Heart left ventricle (tissue), 16 donors: ENCODE results near the gene MZT2A. TPM values are rescaled to one million over a fixed set of nuclear protein-coding genes. Genes with fewer than 3 reads are reported as not detected.
"Not testable (repeated sequence)": the region's sequence is repeated elsewhere in the genome, so short reads cannot be mapped to it uniquely, and the experiment has no call there.

Source experiments
- ATAC-seq, 4 donors: fragments of 200-7000 bp; cut with Tn5 transposase; one replicate each; pipeline ENCODE4 v1.9.1; 2020 to 2022; ENCODE audit warnings: moderate library complexity in 4 of 4, mild to moderate bottlenecking in 3 of 4, moderate number of reproducible peaks in 1 of 4
- DNase-seq, 5 donors: peaks; one replicate each; pipeline ENCODE4 v3.0.0-alpha.2; 2020
- H3K27ac ChIP-seq, 12 donors: fragments of 200-600 bp; sonication (generic) in 4 of 12; one replicate each; pipeline versions ENCODE4 v1.5.0 to v1.8.0; 2016 to 2022; ENCODE audit warnings: mild to moderate bottlenecking in 2 of 12
- H3K27me3 ChIP-seq, 9 donors: fragments of 200-600 bp; sonication (generic) in 2 of 9; one replicate each; pipeline versions ENCODE4 v1.5.1 to v1.8.0; 2016 to 2022; ENCODE audit warnings: mild to moderate bottlenecking in 3 of 9
- H3K36me3 ChIP-seq, 9 donors: fragments of 200-600 bp; sonication (generic) in 2 of 9; one replicate each; pipeline versions ENCODE4 v1.5.0 to v1.8.0; 2018 to 2022; ENCODE audit warnings: mild to moderate bottlenecking in 2 of 9
- H3K4me1 ChIP-seq, 12 donors: fragments of 200-600 bp; sonication (generic) in 4 of 12; one replicate each; pipeline versions ENCODE4 v1.5.0 to v1.8.0; 2016 to 2022; ENCODE audit warnings: mild to moderate bottlenecking in 3 of 12
- H3K4me3 ChIP-seq, 12 donors: fragments of 200-600 bp; sonication (generic) in 4 of 12; one replicate each; pipeline versions ENCODE4 v1.5.0 to v1.8.0; 2017 to 2022; ENCODE audit warnings: mild to moderate bottlenecking in 9 of 12, moderate library complexity in 4 of 12
- H3K9me3 ChIP-seq, 12 donors: fragments of 200-600 bp; sonication (generic) in 4 of 12; one replicate each; pipeline versions ENCODE4 v1.5.0 to v1.8.0; 2016 to 2022; ENCODE audit warnings: mild to moderate bottlenecking in 1 of 12
- CTCF ChIP-seq, 12 donors: fragments of 200-600 bp; sonication (generic) in 4 of 12; IDR thresholded peaks; one replicate each; pipeline versions ENCODE4 v1.5.0 to v1.8.0; 2018 to 2022; ENCODE audit warnings: antibody characterized with exemption in 12 of 12, mild to moderate bottlenecking in 5 of 12
- POLR2A ChIP-seq, 2 donors: fragments of 450-650 bp; IDR thresholded peaks; one replicate each; pipeline ENCODE4 v1.6.1; 2017; ENCODE audit warnings: antibody characterized with exemption in 2 of 2, mild to moderate bottlenecking in 2 of 2, moderate library complexity in 2 of 2
- WGBS, 4 donors: extraction: QIAGEN DNeasy Blood & Tissue Kit in 2 of 4; methylation state at CpG; one replicate each; pipeline versions ENCODE4 v1.1.5 to v1.1.7; 2013 to 2018; 5-methylcytosine and 5-hydroxymethylcytosine counted together
- intact Hi-C, 10 donors: fragments of 100-400 bp; cut with DNase I; formaldehyde crosslinking; loops; one replicate each; pipeline versions ENCODE4 v1.11.1 to v1.14.2; 2022
- polyA plus RNA-seq, 2 donors: library from polyadenylated mRNA; stranded (reverse); fragments of 200-250 nt; gene quantifications; one replicate each; pipeline ENCODE4 v1.2.3, GENCODE V29; 2013
- total RNA-seq, 9 donors: library from RNA; depleted of rRNA in 2 of 9; stranded (reverse); fragments of >200 nt in 2 of 9; fragmentation: NEBNext Ultra II Directional in 3 of 9; extraction: Animal tissue kit (Norgen Biotek cat#: 25700) in 3 of 9; gene quantifications; one replicate each; pipeline versions ENCODE4 v1.1.0 to v1.2.4, GENCODE V29; 2016 to 2023
- donor health status: ischemic (EF 13 %, LVEDD 7.1; RV severe dilation, severe dysfunction).
- donor health status: healthy with polysubstance abuse.
- donor health status: DM: no; HTN: yes; CAD: no.
- donor health status: DM: no; HTN: no; CAD: no.
- donor health status: ischemic (EF 25% LVEDD 6.9; RV normal size, moderate dysfunction).
- donor health status: ischemic (EF 25% LVEDD 5.7; RV mildly dilated, moderate dysfunction).
- donor health status: healthy.
- donor health status: DM: yes; HTN: yes; CAD: no.
- donor health status: ischemic (EF 35%, LVEDD 5.7; RV mildly dilated, moderate dysfunction).
- donor health status: nonischemic (EF 11% LVEDD 7.7; RV severe dilation, severe dysfunction).
- donor health status: DM: yes; HTN: yes; CAD: no.
- donor health status: PGD.
- donor health status: ischemic (EF 29% LVEDD 5.4; RV normal size, mild dysfunction).
- donor health status: nonischemic (EF 23%, LVEDD 6.1; RV moderate dilation, normal function).

The MZT2A gene
- total and polyA plus RNA-seq, 11 donors, result 112 to 438 (median 203) TPM

- no peaks in the 10 kb centered on the region for H3K27me3 ChIP-seq
- TF ChIP-seq POLR2A (IDR thresholded peaks at IDR 0.05) (no peak), CTCF (IDR thresholded peaks at IDR 0.05) (no peak)
- ATAC-seq (no peak), DNase-seq (peak in 1 of 5 donors; percentile 55)
- WGBS, 4 donors, result 95 to 98% (median 95%) methylated on average over 11 to 17 of the region's 17 CpGs
- no peak overlapping the region for H3K27ac ChIP-seq
- no peak overlapping the region for H3K4me3 ChIP-seq
- no peaks in the 10 kb centered on the region for H3K9me3 ChIP-seq
- intact Hi-C loops, result loop anchor here in 6 of 10 donors (2.0 to 10.0 kb wide), 3 partner anchors 102 to 105 kb away; no protein-coding TSS in a partner anchor
- H3K4me1 ChIP-seq, result peaks cover 0 to 6% (median 0%) of the 10 kb centered on the region in 12 donors
- H3K36me3 ChIP-seq, result peaks cover 0 to 58% (median 30%) of the 10 kb centered on the region in 9 donors
Observed at GRCh38 chr2:131517106-131517831, 25.1 kb upstream of the MZT2A start.

GRCh38 chr2:131516621-131517020 is 24.4 kb upstream of the MZT2A start:
- intact Hi-C loops, result loop anchor here in 6 of 10 donors (2.0 to 10.0 kb wide), 3 partner anchors 102 to 104 kb away; no protein-coding TSS in a partner anchor
- not testable (repeated sequence) for H3K27ac ChIP-seq, H3K4me1 ChIP-seq, H3K9me3 ChIP-seq, H3K4me3 ChIP-seq, H3K27me3 ChIP-seq
- H3K36me3 ChIP-seq, result peaks cover 0 to 57% (median 30%) of the 10 kb centered on the region in 9 donors
- WGBS, 4 donors, result 54 to 60% (median 54%) methylated on average over 5 to 11 of the region's 11 CpGs; no CpG with 5 or more reads in 1 of the 4 donors
- ATAC-seq (peak; percentile 54 to 78 (median 66)), DNase-seq (peak; percentile 43 to 80 (median 72))
- peak; percentile 26 to 62 (median 40) for TF ChIP-seq CTCF (IDR thresholded peaks at IDR 0.05)

GRCh38 chr2:131516011-131516410 is 23.8 kb upstream of the MZT2A start:
- no peak overlapping the region for H3K27ac ChIP-seq

GRCh38 chr2:131515235-131515634 is 23.0 kb upstream of the MZT2A start:
- DNase-seq, result peak in 1 of 5 donors; percentile 39
- not testable (repeated sequence) for H3K4me1 ChIP-seq, H3K27ac ChIP-seq, H3K4me3 ChIP-seq, H3K27me3 ChIP-seq, H3K9me3 ChIP-seq, ATAC-seq
- 78 to 91% (median 87%) methylated on average over 5 to 14 of the region's 14 CpGs for WGBS, 4 donors
- intact Hi-C loops, result loop anchor here in 4 of 10 donors (5.0 to 10.0 kb wide), 2 partner anchors 100 to 103 kb away; no protein-coding TSS in a partner anchor
- H3K36me3 ChIP-seq, result peaks cover 0 to 51% (median 31%) of the 10 kb centered on the region in 9 donors

More at GRCh38 chr2:131516011-131516410, 23.8 kb upstream of the MZT2A start:
- ATAC-seq (no peak), DNase-seq (peak in 1 of 5 donors; percentile 49)
- TF ChIP-seq CTCF (IDR thresholded peaks at IDR 0.05), result no peak
- TF ChIP-seq POLR2A (IDR thresholded peaks at IDR 0.05), result no peak
- WGBS, 4 donors, result 67 to 80% (median 75%) methylated on average over 3 to 10 of the region's 10 CpGs
- peaks cover 0 to 57% (median 30%) of the 10 kb centered on the region in 9 donors for H3K36me3 ChIP-seq
- H3K9me3 ChIP-seq, result no peaks in the 10 kb centered on the region
- intact Hi-C loops, result loop anchor here in 6 of 10 donors (2.0 to 10.0 kb wide), 3 partner anchors 101 to 104 kb away; no protein-coding TSS in a partner anchor
- H3K4me1 ChIP-seq, result no peaks in the 10 kb centered on the region
- no peak overlapping the region for H3K4me3 ChIP-seq
- no peaks in the 10 kb centered on the region for H3K27me3 ChIP-seq

GRCh38 chr2:131514408-131515166 is 22.4 kb upstream of the MZT2A start:
- not testable (repeated sequence) for ATAC-seq, H3K4me1 ChIP-seq, H3K27me3 ChIP-seq, H3K4me3 ChIP-seq, H3K27ac ChIP-seq, H3K9me3 ChIP-seq
- intact Hi-C loops, result loop anchor here in 4 of 10 donors (5.0 to 10.0 kb wide), 2 partner anchors 100 to 102 kb away; no protein-coding TSS in a partner anchor
- 57 to 83% (median 73%) methylated on average over 15 of the region's 15 CpGs for WGBS, 4 donors
- H3K36me3 ChIP-seq, result peaks cover 0 to 50% (median 34%) of the 10 kb centered on the region in 9 donors
- DNase-seq, result peak in 1 of 5 donors; percentile 4

DNA sequence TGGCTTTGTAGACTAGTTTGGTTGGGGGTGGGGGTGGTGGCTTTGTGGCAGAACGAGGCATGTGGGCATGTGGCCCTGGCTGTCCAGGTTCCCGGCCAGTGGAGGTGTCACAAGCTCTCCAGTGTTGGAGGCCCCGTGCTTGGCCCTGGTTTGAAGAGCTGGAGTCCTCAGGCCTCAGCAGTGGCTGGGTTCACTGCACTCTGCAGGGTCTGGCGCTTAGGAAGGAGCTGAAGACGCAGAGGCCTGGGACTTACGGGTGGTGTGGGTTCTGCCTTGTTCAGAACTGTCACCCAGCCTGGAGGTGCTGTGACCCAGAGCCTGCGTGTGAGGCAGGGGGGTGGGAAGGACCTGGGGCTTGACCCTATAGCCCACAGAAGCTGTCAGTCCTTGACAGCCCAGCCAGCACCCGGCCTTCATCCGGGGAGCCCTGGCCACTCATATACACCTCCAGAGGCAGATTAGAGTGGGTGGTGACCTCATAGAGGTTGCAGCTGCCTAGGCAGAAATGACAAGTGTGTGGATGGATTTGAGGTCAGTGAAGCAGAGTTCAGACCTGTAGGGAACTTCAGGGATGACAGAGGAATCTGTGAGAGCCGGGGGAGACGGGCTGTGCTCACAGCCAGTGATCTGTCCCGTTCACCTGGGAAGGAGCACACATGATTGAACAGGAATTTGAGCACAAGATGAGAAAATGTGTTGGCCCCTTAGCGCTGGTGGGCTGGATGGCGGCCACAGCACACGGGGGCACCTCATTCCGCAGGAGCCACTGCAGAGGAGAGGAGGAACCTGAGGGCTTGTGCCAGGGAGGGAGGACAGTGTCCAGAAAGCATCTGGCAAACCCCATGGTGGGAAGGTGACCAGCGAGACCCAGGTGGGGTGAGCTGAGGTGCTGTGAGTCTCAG is 20.0 kb upstream of the MZT2A start:
- not testable (repeated sequence) for H3K27ac ChIP-seq, H3K27me3 ChIP-seq, H3K4me1 ChIP-seq, H3K4me3 ChIP-seq, H3K9me3 ChIP-seq
- ATAC-seq (peak; percentile 19 to 50 (median 48)), DNase-seq (peak in 2 of 5 donors; percentile 14 to 68)
- 59 to 87% (median 70%) methylated on average over 10 to 16 of the region's 17 CpGs for WGBS, 4 donors
- intact Hi-C loops, result loop anchor here in 2 of 10 donors (10.0 kb wide), 1 partner anchor 97 kb away; no protein-coding TSS in a partner anchor
- peaks cover 0 to 58% (median 44%) of the 10 kb centered on the region in 9 donors for H3K36me3 ChIP-seq
